T-helper 2 cell (primary cell): ENCODE measurements around the gene TTBK2.
"Not testable (repeated sequence)": the region's sequence is repeated elsewhere in the genome, so short reads cannot be mapped to it uniquely, and the experiment has no call there.

Source experiments
- DNase-seq, 5 experiments: peaks; one replicate each; pipeline versions ENCODE4 v3.0.0 to v3.0.0-alpha.2; 2012 to 2022

TTBK2 gene

DNA sequence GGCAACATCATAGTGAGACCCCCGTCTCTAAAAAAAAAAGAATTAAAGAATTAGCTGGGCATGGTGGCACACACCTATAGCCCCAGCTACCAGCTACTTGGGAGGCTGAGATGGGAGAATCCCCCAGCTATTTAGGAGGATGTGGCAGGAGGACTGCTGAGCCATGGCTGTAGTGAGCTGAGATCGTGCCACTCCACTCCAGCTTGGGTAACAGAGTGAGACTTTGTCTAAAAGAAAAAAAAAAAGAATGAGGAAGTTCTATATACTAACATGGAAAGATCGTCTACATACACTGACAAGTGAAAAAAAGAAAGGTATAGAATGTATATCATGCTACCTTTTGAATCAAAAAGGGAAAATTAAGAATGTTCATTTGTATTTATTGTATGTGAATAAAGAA, 99.8 kb downstream of the TTBK2 start:
- no peak for DNase-seq

DNA sequence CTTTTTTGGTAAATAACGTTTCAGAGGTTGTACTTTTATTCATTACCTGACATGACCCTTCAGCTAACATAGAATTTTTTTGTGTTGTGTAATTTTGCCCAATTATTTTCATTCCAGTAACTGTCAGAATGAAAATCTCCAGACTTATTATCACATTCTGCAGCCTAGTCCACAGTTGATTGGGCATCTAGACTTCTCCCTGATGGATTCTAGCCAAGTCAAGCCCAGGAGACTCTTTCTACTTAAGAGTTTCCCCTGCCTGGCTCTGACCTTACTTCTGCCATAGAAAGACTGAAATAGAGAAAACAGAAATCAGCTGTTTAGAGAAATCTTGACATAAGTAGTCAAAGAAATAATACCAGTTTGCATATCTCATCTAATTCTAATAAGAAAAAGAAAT, 100.8 kb downstream of the TTBK2 start:
- DNase-seq = no peak

DNA sequence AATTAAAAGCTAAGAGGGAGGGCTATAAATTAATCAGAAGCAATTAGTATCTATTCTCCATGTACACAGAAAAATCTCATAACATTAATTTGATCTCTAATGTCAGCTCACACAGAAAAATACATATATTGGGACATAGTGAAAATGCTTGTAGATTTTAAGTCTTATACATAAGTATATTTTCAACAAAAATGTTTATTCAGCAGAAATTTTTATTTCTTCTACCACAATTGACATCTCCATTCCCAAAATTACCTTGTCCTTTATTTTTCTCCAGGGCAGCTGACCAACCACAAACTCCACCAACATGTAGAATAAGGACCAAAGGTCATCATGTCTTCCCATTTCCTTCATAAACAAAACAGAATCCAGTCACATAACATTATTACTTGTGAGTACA, 109.1 kb downstream of the TTBK2 start:
- no peak for DNase-seq

DNA sequence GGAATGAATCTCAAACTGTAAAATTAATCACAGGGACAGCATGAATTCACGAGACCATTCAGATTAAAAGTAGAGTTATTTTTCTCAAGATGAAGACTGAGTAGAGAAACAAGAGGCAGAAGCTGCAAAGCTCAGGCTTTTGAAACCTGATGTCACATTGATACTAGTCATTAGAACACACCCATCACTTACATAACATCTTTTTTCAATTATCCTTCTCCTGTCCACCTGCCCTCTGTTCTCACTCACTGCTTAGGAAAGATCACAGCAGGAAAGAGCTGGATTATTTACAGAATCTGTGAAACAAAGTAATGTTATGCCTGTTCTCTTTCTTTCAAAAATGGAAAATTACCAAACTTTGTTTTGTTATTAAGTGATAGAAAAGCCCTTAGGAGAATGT, 111.7 kb downstream of the TTBK2 start:
- no peak for DNase-seq

DNA sequence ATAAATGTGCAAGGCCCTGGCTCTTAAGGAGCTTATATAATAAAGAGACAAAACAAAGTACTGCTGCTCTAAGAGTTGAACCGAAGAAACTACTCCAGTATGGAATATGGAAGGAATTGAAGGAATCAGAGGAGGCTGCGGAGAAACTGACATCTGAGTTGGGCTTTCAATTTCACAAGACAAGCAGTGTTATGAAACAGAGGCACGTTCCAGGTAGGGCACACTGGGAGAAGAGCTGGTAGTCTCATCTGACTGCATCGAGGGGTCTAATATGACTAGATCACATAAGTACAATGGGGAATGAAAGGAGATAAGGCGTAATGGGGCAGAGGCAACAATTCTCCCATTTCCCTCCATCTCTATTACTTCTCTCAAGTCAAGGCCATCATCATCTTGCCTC, 115.3 kb downstream of the TTBK2 start:
- no peak for DNase-seq

DNA sequence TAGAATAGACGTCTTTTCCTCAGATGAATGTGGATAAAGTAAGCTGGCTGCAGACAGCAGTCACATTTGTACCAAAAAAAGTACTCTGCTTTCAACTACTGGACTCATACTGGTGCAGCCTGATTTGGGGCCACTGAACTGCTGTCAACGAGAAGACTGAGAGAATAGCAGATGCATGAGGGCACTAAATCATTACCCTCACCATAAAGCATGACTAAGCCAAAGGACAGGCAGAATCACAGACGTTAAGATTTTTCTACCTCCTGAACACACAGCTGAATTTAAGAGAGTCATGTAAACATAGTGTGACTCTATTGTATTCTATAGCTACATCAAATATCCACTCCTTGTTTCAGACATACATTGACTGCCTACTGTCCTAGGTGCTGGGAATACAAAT, 115.8 kb downstream of the TTBK2 start:
- DNase-seq = no peak

DNA sequence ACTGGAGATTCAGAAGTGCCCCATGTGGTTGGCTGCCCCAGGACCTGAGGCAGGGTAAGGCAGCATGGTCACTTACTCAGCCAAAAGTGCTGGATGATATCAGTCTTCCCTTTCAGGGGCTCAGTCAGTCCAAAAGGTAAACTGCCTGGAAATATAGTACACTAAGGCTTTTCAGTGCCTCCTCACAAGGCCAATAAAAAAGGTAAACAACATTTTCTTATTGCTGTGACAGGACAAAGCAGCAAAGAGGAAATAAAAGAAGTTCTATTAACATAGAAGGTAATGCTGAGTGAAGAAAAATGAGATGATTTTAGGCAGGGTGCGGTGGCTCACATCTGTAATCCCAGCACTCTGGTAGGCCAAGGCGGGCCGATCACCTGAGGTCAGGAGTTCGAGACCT, 117.1 kb downstream of the TTBK2 start:
- no peak for DNase-seq

DNA sequence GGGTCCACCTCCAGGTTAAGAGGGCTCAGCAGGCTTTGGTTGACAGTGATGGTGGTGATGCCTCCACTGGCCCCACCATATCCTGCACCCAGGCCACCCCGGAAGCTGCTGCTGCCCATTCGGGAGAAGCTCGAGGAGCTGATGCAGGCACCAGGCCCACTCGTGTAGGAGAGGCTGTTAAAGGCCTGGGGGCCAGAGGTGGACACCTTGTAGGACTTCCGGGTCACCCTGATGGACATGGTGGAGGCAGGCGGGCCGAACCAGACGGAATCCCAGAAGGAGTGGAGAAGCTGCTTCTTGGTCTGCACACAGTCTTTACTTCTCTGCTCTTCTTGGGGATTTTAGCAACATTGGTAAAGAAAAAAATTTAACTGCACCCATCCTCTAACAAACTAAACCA, 118.4 kb downstream of the TTBK2 start:
- DNase-seq = no peak

DNA sequence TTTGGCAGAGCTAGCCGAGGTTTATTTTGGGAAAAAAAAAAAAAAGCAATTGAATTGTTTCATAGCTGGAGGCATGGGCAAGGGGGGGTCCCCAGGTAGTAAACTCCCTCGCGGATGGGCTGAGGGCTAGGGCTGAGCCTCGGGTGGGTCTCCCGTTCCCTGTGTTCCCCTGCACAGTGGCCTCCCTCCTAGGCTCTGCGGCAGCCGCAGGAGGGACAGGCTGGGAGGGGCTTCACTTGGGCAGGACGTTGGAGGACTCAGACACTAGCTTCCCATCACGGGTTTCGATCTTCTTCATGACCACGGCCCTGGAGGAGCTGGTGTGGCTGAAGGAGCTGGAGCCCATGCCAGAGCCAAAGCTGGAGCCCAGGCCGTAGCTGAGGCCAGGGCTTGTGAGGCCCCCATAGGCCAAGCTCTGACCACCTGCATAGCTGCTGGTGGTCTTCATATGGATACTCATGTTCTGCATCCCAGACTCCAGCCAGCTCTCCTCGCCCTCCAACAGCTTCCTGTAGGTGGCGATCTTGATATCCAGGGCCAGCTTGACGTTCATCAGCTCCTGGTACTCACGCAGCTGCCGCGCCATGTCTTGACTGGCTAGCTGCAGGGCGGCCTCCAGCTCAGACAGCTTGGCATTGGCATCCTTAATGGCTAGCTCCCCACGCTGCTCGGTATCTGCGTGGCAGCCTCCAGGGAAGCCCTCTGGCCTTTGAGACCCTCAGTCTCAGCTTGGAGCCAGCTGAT, 119.7 kb downstream of the TTBK2 start:
- DNase-seq = no peak

DNA sequence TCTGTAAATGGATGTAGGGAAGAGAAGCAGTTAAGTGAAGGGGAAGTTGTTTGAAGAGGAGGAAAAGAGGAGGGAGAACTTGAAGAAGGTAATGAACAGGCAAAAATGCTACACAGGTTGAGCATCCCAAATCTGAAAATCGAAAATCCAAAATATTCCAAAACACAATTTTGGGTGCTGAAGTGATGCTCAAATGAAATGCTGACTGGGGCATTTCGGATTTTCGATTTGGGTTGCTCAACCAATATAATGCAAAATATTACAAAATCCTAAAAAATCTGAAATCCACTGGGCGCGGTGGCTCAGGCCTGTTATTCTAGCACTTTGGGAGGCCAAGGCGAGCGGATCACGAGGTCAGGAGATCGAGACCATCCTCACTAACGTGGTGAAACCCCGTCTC, 121.8 kb downstream of the TTBK2 start:
- DNase-seq = no peak

DNA sequence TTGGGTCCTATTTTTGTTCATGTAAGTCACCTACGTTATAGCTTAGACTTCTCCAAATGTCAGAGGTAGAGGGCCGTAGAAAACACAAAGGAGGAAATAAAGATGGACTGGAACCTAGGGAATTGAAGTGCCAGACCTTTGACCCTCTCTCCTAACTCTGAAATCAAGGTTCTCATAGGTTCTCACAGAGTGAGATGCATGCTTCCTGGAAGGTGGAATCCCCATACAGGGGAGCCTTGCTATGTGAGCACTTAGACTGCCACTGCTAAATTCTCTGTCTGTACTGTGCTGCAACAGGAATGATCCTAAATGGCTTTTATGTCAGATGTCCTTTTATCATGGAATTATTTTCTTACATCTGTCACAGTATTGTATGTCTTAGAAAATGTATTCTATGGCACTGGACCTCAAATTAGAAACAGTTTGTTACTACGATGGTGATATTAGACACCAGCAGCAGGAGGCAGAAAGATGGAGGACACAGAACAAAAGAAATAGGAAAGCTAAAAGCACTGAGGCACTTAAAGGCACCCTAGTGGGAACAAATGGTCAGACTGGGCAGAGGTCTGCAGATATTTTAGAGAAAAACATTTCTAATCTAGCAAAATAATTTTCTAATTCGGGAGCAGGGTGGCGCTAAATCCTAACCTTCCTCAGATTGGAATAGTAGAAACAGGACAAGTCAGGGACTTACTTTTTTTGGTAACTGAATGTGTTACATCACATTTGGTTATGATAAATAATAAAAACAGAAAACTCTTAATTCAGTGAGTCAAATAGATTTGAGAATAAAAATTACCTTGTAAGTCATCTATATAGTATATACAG, 123.4 kb downstream of the TTBK2 start:
- DNase-seq = no peak

DNA sequence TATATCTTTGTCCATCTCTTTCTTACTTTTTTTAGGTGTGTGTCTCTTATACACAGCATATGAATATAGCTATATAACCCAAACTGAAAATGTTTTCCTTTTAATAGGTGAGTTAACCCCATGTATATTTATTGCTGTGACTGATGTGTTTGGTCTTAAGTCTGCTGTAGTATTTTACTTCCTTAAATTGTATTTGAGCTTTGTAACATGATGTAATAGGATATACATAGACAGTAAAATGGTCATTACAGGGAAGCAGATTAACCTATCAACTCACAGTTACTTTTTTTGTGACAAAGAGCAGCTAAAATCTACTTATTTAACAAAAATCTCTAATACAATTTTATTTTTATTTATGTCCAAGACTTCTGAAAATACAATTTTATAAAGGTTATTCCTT, 131.9 kb downstream of the TTBK2 start:
- DNase-seq = no peak

DNA sequence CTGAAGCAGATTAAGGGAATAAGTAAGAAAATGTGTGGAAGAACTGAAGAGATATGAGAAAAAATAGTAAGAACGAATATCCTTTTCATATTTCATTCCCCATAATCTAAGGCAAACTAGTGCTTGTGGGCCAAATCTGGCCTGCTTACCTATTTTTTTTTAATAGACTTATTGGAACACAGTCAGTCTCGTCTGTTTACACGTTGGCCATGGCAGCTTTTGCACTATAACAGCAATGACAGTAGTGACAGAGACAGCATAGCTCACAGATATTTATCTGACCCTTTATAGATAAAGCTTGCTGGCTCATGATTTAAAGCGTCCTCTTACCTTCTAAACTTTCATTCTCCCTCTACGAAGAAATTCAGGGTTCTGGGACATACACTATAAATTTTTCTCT, 133.6 kb downstream of the TTBK2 start:
- DNase-seq = no peak

DNA sequence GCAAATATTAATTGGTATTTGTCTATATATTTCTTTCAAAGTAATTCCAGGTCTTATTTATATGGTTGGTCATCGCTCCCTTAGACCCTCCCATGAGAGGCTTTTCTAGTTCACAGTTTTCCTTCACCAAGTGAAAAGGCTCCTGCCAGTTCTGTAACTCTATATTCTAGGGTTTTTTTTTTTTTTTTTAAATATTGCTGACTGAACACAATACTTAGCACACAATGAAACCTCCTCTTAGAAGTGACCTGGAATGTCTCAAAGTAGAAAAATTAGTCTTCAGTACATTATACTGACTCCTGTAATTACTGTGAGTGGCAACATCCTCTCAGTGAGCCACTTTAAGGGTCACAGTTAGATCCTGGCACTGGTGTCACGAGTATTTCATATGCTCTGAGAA, 135.0 kb downstream of the TTBK2 start:
- no peak for DNase-seq

DNA sequence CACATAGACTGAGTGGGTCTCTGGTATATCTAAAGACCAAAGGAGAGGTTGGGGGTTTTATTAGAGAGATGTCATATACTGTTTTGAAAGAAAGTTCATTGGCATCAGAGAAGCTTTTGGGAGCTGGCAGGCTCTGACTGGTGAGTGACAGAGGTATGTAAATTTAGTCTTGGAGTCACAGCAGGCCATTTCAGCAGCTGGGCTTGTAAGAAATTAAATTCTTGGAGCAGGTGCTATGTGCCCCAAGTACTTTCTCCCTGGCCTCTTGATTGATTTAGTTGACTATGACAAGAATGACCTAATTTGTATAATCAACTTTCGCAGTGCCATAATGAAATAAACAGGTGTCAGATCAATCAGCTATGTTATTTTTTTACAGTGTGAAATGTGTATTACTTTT, 135.9 kb downstream of the TTBK2 start:
- DNase-seq = no peak

DNA sequence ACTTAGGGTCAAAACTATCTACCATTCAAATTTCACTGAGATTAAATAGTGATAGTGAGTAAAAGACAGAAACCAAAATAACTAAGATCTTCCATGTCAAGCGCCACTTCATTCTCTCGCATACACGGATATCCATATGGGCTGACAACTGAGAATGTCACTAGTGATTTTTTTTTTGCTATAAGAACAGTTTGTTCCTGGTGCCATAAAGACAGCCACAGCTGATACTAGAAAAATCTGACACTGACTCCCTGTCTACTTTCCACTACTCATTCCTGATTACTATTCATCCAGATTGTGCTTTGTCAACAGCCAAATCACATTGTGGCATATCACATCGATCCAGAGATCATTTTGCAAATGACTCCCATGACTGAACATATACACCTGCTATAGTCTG, 137.9 kb downstream of the TTBK2 start:
- DNase-seq = no peak

DNA sequence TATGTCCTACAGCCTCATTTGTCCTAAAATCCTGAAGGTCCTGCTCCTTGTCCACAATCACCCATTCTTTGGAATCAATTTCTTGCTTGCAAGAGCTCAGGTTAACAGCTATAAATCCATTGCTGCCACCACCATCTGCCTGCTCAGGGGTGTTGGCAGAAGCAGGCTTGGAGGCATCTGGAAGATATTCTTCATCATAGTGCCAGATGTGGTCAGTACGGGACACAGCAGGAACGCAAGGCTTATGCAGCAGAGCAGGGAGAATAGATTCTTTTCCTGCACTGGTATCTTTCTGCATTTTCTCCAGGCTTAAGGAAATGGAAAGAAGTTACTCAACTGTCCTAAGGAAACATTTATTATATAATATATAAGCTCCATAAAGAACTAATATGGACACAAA, 145.2 kb downstream of the TTBK2 start:
- no peak for DNase-seq

DNA sequence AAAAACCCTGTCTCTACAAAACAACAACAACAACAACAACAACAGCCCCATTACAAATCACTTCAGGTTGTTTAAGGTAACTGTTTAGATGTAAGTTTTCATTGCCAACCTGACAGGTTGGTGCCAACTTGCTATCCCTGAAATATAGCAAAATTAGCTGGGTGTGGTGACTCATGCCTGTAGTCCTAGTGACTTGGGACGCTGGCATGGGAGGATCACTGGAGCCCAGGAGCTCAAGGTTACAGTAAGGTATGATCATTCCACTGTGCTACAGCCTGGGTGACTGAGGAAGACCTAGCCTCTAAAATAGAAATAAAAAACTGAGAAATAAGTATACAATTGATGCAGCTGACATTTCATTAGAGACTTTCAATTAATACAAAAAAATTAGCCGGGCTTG, 147.7 kb downstream of the TTBK2 start:
- DNase-seq = no peak

DNA sequence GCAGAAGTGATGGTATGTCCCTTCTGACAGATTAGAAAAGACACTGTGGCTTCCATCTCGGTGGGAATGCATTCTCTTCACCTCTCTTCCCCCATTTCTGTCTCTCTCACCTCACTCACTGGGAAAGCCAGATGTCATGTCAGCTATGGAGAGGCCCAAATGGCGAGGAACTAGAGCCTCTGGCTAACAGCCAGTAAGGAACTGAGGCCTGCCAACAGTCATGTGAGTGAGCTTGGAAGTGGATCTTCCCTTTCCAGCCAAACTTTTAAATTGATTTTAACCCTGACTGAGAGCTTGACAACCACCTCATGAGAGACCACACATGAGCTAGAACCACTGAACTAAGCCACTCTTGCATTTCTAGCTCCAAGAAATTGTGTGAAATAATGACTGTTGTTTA, 148.4 kb downstream of the TTBK2 start:
- no peak for DNase-seq

DNA sequence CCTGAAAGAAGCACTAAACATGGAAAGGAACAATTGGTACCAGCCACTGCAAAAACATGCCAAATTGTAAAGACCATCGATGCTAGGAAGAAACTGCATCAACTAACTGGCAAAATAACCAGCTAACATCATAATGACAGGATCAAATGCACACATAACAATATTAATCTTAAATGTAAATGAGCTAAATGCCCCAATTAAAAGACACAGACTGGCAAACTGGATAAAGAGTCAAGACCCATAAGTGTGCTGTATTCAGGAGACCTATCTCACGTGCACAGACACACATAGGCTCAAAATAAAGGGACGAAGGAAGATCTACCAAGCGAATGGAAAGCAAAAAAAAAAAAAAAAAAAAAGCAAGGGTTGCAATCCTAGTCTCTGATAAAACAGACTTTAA, 154.5 kb downstream of the TTBK2 start:
- not testable (repeated sequence) for DNase-seq

DNA sequence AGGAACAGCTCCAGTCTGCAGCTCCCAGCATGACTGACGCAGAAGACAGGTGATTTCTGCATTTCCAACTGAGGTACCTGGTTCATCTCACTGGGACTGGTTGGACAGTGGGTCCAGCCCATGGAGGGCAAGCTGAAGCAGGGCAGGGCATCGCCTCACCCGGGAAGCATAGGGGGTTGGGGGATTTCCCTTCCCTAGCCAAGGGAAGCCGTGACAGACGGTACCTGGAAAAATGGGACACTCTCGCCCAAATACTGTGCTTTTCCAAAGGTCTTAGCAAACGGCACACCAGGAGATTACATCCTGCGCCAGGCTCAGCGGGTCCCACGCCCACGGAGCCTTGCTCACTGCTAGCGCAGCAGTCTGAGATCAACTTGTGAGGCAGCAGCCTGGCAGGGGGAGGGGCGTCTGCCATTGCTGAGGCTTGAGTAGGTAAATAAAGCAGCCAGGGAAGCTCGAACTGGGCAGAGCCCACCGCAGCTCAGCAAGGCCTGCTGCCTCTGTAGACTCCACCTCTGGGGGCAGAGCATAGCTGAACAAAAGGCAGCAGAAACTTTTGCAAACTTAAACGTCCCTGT, 156.3 kb downstream of the TTBK2 start:
- not testable (repeated sequence) for DNase-seq

DNA sequence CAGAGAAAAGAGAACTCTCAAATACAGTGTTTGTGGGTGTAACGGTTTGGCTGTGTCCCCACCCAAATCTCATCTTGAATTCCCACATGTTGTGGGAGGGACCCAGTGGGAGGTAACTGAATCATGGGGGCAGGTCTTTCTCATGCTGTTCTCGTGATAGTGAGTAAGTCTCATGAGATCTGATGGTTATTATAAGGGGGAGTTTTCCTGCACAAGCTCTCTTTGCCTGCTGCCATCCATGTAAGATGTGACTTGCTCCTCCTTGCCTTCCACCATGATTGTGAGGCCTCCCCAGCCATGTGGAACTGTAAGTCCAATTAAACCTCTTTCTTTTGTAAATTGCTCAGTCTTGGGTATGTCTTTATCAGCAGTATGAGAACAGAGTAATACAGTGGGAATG, 158.8 kb downstream of the TTBK2 start:
- DNase-seq = not testable (repeated sequence)

DNA sequence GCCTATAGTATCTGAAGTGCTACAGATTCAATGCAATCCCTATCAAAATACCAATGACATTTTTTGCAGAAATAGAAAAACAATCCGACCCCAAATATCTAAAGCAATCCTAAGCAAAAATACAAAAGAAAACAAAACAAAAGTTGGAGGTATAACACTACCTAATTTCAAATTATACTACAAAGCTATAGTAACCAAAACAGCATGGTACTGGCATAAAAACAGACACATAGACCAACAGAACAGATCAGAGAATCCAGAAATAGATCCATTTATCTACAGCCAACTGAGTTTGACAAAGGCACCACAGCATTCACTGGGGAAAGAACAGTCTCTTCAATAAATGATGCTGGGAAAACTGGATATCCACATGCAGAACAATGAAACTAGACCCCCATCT, 159.8 kb downstream of the TTBK2 start:
- DNase-seq = no peak

DNA sequence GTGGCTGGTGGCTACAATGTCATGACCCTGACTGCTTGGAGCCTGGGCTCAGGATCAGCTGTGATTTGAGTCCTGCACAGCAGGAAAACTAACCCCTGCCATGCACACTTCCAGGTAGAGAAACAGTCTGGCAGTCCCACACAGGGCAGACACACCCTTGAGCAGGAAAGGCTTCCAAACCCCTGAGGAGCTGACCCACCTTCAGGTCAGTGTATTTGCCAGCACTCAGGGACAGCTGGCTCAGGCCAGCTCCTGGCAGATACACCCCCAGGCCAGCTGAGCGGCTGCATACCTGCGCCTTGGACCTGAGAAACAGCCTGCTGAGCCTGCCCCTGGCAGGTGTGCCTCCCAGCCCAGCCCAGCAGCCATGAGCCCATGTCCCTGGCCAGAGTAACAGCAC, 161.5 kb downstream of the TTBK2 start:
- DNase-seq = no peak
